Measurements from ENCODE around the gene TEX26.

Gene TEX26

GRCh38 chr13:31015199-31015598, 82.7 kb downstream of the TEX26 start:
- no peak overlapping the region for H3K4me3 ChIP-seq (replicated peaks in 1 of 2; ENCODE audit: low read depth in 2 of 2, low read length in 2 of 2)
- no peak for DNase-seq (ENCODE audit: low read depth in 2 of 2)
- no peak for TF ChIP-seq CTCF (IDR thresholded peaks at IDR 0.05; ENCODE audit: low read depth, low read length)

GRCh38 chr13:31016342-31017325, 84.2 kb downstream of the TEX26 start:
- no peak for TF ChIP-seq CTCF (IDR thresholded peaks at IDR 0.05; ENCODE audit: low read depth, low read length)
- H3K4me3 ChIP-seq (replicated peaks in 1 of 2; ENCODE audit: low read depth in 2 of 2, low read length in 2 of 2), result no peak overlapping the region
- no peak for DNase-seq (ENCODE audit: low read depth in 2 of 2)

GRCh38 chr13:31018511-31018910, 86.1 kb downstream of the TEX26 start:
- TF ChIP-seq CTCF (IDR thresholded peaks at IDR 0.05; ENCODE audit: low read depth, low read length), result no peak
- no peak overlapping the region for H3K4me3 ChIP-seq (replicated peaks in 1 of 2; ENCODE audit: low read depth in 2 of 2, low read length in 2 of 2)

DNA sequence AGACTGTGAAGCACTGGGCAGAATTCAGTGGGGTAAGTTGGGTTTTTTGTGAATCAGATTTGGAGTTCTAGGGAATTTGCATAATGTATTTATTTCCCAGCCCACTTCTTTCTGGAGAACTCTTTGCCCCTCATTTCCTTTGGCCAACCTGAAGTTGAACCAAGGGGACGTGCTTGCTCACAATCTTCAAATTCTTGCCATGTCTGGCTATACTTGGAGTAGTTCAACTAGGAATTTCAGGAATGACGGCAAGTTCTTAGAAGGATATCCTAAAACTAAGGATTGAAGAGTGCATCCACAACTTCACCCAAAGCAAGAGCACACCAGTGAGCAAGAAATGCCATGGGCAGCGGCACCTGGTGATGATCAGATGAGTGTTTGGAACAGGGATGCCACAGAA, 88.5 kb downstream of the TEX26 start:
- H3K4me3 ChIP-seq (replicated peaks in 1 of 2; ENCODE audit: low read depth in 2 of 2, low read length in 2 of 2), result no peak overlapping the region
- no peak for DNase-seq (ENCODE audit: low read depth in 2 of 2)
- TF ChIP-seq CTCF (IDR thresholded peaks at IDR 0.05; ENCODE audit: low read depth, low read length), result no peak

More at GRCh38 chr13:31018511-31018910, 86.1 kb downstream of the TEX26 start:
- DNase-seq (ENCODE audit: low read depth in 2 of 2), result no peak

GRCh38 chr13:31022288-31022895, 89.9 kb downstream of the TEX26 start:
- no peak for TF ChIP-seq CTCF (IDR thresholded peaks at IDR 0.05; ENCODE audit: low read depth, low read length)
- DNase-seq (ENCODE audit: low read depth in 2 of 2), result no peak
- H3K4me3 ChIP-seq (replicated peaks in 1 of 2; ENCODE audit: low read depth in 2 of 2, low read length in 2 of 2), result no peak overlapping the region

DNA sequence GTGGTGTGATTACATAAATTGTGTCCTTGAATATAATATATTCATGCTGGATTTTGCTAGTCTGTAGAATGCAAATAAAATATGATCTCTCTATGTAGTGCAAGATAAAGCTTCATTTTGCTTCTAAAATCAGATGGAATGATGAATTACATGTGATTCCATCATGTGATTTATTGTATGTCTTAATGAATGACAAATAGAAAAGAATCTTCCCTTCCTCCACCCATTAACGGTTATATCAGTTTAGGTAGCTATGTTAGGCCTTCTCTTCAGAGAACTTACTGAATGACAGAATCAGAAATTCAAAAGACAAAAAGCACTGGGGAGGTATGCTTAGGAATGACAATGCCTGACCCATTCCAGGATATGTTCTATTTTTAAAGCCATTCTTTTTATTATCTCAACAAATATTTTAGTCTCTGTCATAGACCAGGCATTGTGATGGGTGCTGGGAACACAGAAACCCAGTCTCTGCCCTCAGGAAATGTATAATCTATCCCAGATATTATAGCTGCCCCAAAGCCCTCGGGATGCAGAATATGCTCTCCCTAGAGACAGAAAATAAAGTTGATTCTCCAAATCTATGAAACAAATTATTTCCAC, 90.6 kb downstream of the TEX26 start:
- peak in 1 of 2 donors; percentile 9 for DNase-seq (ENCODE audit: low read depth in 2 of 2)
- TF ChIP-seq CTCF (IDR thresholded peaks at IDR 0.05; ENCODE audit: low read depth, low read length), result no peak
- no peak overlapping the region for H3K4me3 ChIP-seq (replicated peaks in 1 of 2; ENCODE audit: low read depth in 2 of 2, low read length in 2 of 2)

All from cardiac fibroblast (primary cell).